Skeletal muscle tissue (tissue), 4 donors: ENCODE results near the gene ST6GALNAC2. TPM values are rescaled to one million over a fixed set of nuclear protein-coding genes. Genes with fewer than 3 reads are reported as not detected.

ENCODE experiments used
- H3K27ac ChIP-seq: one replicate; pipeline ENCODE4 v1.7.0; 2013; ENCODE audit warnings: mild to moderate bottlenecking, low read depth, low read length, inconsistent platforms
- H3K27me3 ChIP-seq, 3 donors: one replicate each; pipeline ENCODE4 v1.7.0; 2013; ENCODE audit warnings: low read length in 3 of 3; ENCODE audit not compliant: control insufficient read depth in 3 of 3, insufficient read depth in 3 of 3
- H3K36me3 ChIP-seq, 3 donors: one replicate each; pipeline ENCODE4 v1.7.0; 2013; ENCODE audit warnings: low read length in 3 of 3; ENCODE audit not compliant: control insufficient read depth in 3 of 3, insufficient read depth in 3 of 3
- H3K4me1 ChIP-seq, 3 donors: one replicate each; pipeline ENCODE4 v1.7.0; 2013; ENCODE audit warnings: low read length in 3 of 3, mild to moderate bottlenecking in 3 of 3; ENCODE audit not compliant: control insufficient read depth in 3 of 3, insufficient read depth in 3 of 3
- H3K4me3 ChIP-seq, 3 donors: one replicate each; pipeline ENCODE4 v1.7.0; 2013; ENCODE audit warnings: low read length in 3 of 3
- H3K9ac ChIP-seq, 3 donors: one replicate each; pipeline ENCODE4 v1.7.0; 2013; ENCODE audit warnings: low read length in 3 of 3, mild to moderate bottlenecking in 3 of 3, moderate library complexity in 2 of 3, low read depth in 1 of 3
- H3K9me3 ChIP-seq, 3 donors: one replicate each; pipeline ENCODE4 v1.7.0; 2013; ENCODE audit warnings: low read length in 3 of 3; ENCODE audit not compliant: control insufficient read depth in 3 of 3
- total RNA-seq: library from RNA; depleted of rRNA; stranded (reverse); fragments of >200 nt; gene quantifications from one replicate; pipeline ENCODE4 v1.2.3, GENCODE V29; 2014
- donor health status: Osteomylitis.

ST6GALNAC2 gene
- total RNA-seq, 1 donor from 2014 or later, result 2.6 TPM

GRCh38 chr17:76542984-76543383, 42.7 kb downstream of the ST6GALNAC2 start:
- H3K27me3 ChIP-seq, result peaks cover 6 to 9% (median 7%) of the 10 kb centered on the region in 3 donors
- H3K4me1 ChIP-seq, result peaks cover 70 to 77% (median 75%) of the 10 kb centered on the region in 3 donors
- H3K9me3 ChIP-seq, result no peaks in the 10 kb centered on the region
- no peak overlapping the region for H3K27ac ChIP-seq
- no peak overlapping the region for H3K4me3 ChIP-seq
- H3K36me3 ChIP-seq, result no peaks in the 10 kb centered on the region
- H3K9ac ChIP-seq, result peak overlapping the region in 1 of 3 donors; percentile 54

DNA sequence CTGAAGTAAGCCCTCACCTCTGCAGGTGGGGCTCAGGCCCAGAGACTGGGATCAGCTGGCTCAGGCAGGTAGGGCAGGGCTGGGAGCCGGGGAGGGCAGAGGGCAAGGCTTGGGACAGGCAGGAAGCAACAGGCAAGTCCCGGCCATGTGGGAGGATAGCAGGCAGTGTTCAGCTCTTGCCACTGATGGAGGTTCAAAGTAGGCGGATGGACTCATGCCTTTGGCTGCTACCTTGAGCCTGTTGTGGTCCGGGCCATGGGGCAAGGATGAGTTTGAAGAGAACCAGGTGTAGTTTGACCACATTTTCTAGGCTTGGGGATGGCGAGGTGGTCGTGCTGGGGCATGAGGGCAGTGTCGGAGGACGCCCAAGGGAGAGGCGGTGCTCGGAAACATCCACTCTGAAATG, 43.1 kb downstream of the ST6GALNAC2 start:
- peaks cover 7 to 11% (median 7%) of the 10 kb centered on the region in 3 donors for H3K27me3 ChIP-seq
- no peak overlapping the region for H3K27ac ChIP-seq
- H3K36me3 ChIP-seq, result no peaks in the 10 kb centered on the region
- peaks cover 68 to 73% (median 71%) of the 10 kb centered on the region in 3 donors for H3K4me1 ChIP-seq
- no peaks in the 10 kb centered on the region for H3K9me3 ChIP-seq
- H3K9ac ChIP-seq, result peak overlapping the region in 1 of 3 donors; percentile 20
- no peak overlapping the region for H3K4me3 ChIP-seq

GRCh38 chr17:76541739-76542454, 43.8 kb downstream of the ST6GALNAC2 start:
- no peaks in the 10 kb centered on the region for H3K36me3 ChIP-seq
- no peaks in the 10 kb centered on the region for H3K9me3 ChIP-seq
- peak overlapping the region in 1 of 3 donors; percentile 47 for H3K9ac ChIP-seq
- H3K27ac ChIP-seq, result no peak overlapping the region
- H3K4me3 ChIP-seq, result no peak overlapping the region
- peaks cover 10 to 15% (median 12%) of the 10 kb centered on the region in 3 donors for H3K27me3 ChIP-seq
- H3K4me1 ChIP-seq, result peaks cover 66 to 70% (median 68%) of the 10 kb centered on the region in 3 donors

GRCh38 chr17:76540381-76541300, 45.0 kb downstream of the ST6GALNAC2 start:
- H3K27ac ChIP-seq, result peak overlapping the region; percentile 57
- H3K36me3 ChIP-seq, result no peaks in the 10 kb centered on the region
- peaks cover 62 to 67% (median 65%) of the 10 kb centered on the region in 3 donors for H3K4me1 ChIP-seq
- peak overlapping the region; percentile 77 to 85 (median 81) for H3K4me3 ChIP-seq
- no peaks in the 10 kb centered on the region for H3K9me3 ChIP-seq
- H3K9ac ChIP-seq, result peak overlapping the region; percentile 65 to 89 (median 70)
- peaks cover 14 to 24% (median 19%) of the 10 kb centered on the region in 3 donors for H3K27me3 ChIP-seq

GRCh38 chr17:76539631-76540271, 45.9 kb downstream of the ST6GALNAC2 start, which contains the start of gene PRCD:
Gene PRCD (plus strand): TSS chr17:76540044. CDS start chr17:76540142, 98 bp downstream.
- H3K36me3 ChIP-seq, result no peaks in the 10 kb centered on the region
- peak within 1 kb of the TSS; percentile 57 for H3K27ac ChIP-seq
- H3K27me3 ChIP-seq, result peaks cover 14 to 24% (median 19%) of the 10 kb centered on the region in 3 donors
- H3K4me1 ChIP-seq, result peaks cover 58 to 69% (median 62%) of the 10 kb centered on the region in 3 donors
- no peaks in the 10 kb centered on the region for H3K9me3 ChIP-seq
- H3K4me3 ChIP-seq, result peak within 1 kb of the TSS; percentile 77 to 85 (median 81)
- peak within 1 kb of the TSS; percentile 65 to 89 (median 70) for H3K9ac ChIP-seq

- Histone ChIP-seq H3K4me3 (peak overlapping the region in 1 of 3 donors; percentile 45), H3K4me1 (peaks cover 51 to 62% (median 56%) of the 10 kb centered on the region in 3 donors), H3K36me3 (no peaks in the 10 kb centered on the region), H3K27ac (no peak overlapping the region), H3K9me3 (no peaks in the 10 kb centered on the region), H3K9ac (peak overlapping the region in 1 of 3 donors; percentile 74), H3K27me3 (peaks cover 14 to 24% (median 19%) of the 10 kb centered on the region in 3 donors)
Observed at GRCh38 chr17:76538941-76539570, 46.6 kb downstream of the ST6GALNAC2 start.

DNA sequence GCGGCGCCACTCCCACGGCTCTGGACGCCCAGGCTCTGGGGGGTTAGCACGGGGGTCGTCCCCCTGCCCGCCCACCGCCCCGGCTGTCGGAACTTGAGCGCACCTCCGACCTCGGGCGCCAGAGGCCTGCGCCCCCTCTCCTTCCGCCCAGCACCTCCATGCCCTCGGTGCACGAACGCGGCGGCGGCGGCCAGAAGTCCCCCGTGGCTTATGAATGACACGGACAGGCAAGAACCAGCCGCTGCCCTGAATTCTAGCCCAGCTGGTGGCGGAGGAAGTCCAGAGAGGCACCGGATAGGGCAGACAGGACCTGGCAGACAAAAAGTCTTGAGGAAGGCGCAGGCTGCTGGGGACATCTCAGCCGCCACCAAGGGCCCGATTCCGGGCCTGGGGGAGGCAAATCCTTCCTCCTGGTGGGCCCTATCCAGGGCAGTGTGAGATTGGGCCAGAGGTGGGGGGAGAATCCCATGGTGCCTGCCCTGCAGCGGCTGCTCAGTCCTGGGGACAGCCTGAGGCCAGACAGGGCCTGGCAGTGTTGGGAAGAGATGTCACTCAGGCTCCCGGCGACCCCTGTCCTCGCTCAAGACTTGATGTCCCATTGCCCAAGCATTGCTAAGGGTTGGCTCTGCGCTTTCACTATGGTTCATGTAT, 47.3 kb downstream of the ST6GALNAC2 start:
- no peaks in the 10 kb centered on the region for H3K36me3 ChIP-seq
- peaks cover 45 to 56% (median 50%) of the 10 kb centered on the region in 3 donors for H3K4me1 ChIP-seq
- peak overlapping the region; percentile 7 to 45 (median 14) for H3K4me3 ChIP-seq
- peak overlapping the region in 2 of 3 donors; percentile 14 to 74 for H3K9ac ChIP-seq
- peak overlapping the region; percentile 19 for H3K27ac ChIP-seq
- no peaks in the 10 kb centered on the region for H3K9me3 ChIP-seq
- H3K27me3 ChIP-seq, result peaks cover 14 to 24% (median 19%) of the 10 kb centered on the region in 3 donors

DNA sequence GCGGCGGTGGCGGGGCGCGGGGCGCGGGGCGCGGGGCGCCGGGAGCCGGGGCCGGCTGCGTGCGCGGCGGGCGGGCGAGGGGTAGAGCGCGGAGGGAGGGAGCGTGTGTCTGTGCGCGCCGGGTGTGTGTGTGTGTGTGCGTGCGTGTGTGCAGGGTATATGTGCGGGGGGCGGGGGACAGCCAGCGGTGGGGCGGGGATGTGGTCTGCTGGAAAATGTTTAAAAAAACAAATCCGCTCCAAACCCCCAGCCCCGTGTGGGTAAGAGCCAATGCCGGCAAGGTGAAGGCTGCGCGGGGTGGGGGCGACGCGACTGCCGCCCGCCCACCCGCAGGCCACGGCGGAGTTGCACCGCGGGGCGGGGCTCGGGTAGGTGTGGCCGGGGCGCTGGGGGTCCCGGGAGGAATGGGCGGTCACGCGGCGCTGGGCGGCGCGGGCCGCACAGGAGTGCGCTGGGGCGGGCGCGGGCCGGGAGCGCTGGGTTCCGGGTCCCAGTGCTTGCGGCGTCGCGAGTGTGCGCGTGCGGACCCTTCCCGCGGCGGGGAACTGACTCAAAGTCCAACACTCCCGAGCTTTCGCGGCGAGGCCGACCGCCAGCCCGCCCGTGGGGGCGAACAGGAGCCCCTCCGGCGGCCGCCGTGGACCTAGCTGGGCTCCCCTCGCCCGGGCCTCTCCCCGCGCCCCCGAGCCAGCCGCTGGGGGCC, 47.9 kb downstream of the ST6GALNAC2 start, which contains the start of gene CYGB:
TSS of gene CYGB (minus strand) at position 132 of the 703 bp plus-strand sequence. CDS start 167 bp downstream, outside the sequence.
- Histone ChIP-seq H3K4me1 (peaks cover 41 to 49% (median 43%) of the 10 kb centered on the region in 3 donors), H3K36me3 (no peaks in the 10 kb centered on the region), H3K9ac (peak within 1 kb of the TSS; percentile 43 to 74 (median 67)), H3K27ac (peak within 1 kb of the TSS; percentile 65), H3K27me3 (peaks cover 14 to 24% (median 19%) of the 10 kb centered on the region in 3 donors), H3K4me3 (peak within 1 kb of the TSS; percentile 33 to 67 (median 58)), H3K9me3 (no peaks in the 10 kb centered on the region)
